Embryonic facial prominence (tissue), 1 donor: ENCODE results near the gene ANK2.

Source experiments
- DNase-seq: peaks from one replicate; pipeline ENCODE4 v3.0.0-alpha.2; 2016; ENCODE audit errors: extremely low spot score

Gene ANK2

DNA sequence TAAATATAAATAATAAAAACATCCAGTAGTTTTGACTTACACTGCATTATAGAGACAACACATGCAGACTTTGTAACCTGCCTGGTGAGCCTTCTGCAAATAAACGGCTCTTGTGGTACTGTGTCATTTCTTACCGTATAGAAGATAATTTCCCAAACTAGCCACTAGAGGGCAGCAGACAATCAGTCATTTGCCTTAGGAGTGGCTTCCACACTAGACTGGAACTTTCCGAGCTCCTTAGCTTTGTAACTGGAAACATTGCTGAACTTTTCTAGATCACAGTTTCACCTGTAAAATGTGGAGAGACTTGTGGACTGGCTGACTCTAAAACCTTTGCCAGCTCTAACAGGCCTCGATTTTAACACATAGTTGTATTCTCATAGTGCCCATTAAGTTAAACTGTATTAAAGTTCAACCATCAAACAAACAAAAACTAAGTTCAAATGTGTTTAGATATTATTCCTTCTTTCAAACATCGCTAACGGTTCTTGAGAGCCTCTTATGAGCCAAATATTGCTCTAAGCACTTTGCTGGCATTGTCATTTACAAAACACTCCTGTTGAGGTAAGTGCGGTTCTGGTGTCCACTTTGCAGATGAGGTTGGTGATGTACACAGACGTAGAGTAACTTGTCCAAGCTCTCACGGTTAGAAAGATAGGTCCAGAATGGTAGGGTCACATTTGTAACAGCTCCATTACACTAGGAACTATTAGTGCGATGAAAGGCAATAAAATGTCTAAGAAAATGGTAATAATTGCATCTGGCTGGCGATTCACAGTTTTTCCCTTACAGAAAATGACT lies 345.5 kb downstream of the ANK2 start:
- DNase-seq = peak; percentile 82

DNA sequence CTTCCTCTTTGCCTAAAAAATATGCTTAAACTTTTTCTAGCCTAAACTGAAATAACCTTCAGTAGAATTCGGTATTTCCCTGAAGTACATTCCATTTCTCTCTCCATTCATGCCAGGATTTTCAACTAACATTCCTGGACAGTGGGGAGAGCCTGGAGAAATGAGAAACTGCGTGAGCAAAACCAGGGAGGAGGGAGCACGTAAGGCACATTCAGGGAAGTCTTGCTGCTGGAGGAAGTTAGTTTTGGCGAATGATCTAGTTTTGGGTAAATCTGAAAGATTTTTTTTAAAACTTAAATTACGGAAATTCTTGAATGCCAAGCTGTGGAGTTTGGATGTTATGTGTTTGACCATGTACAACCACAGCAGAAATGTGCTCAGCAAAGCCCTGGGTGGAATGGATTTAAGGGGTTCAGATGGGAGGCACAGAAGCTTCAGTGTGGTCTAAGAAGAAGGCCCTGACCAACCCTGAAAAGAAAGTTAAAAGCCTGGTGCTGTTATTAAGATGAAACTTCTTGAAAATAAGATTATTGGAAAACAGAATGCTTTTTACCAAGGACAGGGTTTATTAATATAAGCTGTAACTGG lies 347.8 kb downstream of the ANK2 start:
- DNase-seq = peak; percentile 56

DNA sequence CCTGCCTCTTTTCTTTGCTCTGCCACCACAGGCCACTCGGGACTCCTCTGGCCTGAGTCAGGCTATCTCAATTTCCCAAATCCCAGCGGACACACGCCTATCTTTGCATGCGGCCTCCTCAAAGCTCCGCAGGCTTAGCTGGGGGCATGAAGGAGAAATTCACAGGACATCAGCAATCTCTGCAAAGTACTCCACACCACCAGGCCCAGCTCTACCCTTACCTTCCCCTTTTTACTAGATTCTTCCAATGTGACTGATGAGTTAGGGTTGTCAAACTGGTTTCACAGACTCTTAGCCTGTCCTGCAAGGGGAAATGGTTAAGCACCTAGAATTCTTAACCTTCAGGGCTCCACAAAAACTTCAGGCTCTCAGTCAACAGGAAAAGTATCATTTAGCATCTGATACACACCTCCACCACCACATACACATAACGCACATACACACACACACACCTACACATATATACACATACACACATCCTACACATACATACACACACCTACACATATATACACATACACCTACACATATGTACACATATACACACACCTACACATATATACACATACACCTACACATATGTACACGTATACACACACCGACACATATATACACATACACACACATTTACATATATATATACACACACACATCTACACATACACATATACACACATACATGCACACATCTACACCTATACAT lies 349.1 kb downstream of the ANK2 start:
- no peak for DNase-seq

DNA sequence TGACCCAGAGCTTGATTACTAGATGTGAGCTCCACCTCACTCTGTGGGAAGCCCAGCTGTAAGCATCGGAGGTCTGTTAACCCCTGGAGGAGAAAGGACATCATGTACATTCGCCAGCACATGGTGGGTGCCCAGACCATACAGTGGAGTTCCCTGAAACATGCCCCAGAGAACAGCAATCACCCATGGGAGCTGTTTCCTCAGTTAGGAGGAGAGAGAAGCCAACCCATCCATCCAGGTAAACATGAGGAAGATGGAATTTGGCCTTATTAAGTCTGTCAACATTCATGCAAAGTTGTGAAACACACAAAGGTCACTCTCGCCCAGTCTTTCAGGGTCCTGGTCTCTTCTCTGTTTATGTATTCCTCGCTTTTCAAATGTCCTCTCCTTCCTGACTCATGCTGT lies 354.7 kb downstream of the ANK2 start:
- DNase-seq = no peak

DNA sequence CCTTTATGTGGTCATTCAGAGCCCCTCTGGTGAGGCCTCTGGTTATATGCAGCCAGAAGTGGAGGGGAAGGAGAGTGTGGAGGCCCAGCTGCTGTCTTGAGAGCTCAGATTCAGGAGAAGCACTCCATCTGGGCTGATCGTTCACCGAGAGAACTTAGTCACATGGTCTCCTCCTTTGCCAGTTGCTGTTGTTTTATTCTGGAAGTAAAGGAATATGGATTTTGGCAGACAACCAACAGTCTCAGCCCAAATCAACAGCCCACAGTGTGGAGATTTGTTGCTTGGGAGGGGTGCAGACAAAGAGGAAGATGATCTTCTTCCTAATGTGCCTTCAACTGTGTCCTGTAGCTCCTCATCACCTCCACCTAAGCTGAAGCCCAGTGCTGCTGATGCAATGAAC lies 355.4 kb downstream of the ANK2 start:
- no peak for DNase-seq

DNA sequence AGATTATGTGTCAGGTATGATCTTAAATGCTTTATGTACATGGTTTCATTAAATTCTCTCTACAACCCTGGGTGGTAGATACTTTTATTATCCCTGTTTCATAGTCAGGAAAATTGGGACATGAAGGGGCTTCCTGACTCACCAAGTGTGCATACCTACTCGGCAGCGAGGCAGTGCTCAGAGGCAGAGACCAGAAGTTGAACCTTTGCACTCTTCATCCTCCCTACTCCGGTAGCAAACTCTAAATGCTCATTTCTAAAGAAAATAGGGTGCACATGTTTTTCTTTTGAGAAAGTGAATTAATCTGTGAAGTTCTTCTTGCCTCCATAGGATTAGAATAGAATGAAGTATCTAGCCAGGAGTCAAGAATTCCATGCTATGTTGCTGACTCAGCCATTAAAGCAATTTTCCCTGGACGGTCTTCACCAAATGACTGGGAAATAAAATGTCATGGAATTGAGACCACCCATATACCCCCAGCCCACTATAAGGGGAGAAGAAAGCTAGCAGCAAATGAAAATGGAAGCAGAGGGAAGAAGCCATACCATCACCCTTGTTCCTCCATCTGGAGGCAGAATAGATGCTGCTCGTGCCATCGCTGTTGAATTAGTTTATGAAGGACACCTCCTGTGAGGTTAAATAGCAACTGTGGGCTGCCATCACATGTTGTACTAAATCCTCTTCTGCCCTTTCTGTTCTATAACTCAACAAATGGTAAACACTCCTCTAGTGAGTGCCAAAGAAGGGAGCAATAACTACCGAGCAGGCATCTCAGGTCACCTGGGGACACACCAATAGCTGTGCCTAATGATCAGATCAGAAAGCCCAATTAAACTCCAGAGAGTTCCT lies 356.6 kb downstream of the ANK2 start:
- DNase-seq = no peak

DNA sequence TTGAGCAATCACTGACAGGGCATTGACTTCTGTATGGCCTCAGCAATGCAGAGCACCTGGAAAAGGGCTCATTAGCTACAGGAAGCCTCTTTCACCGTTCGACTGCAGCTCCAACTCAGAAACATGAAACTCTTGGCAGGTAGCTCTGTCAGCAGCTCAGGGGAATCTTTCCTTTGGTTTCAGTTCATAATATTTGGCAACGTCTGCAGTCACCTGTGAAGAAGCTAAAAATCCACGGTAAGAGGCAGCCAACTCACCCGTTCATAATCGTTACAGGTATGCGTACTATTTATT lies 357.2 kb downstream of the ANK2 start:
- no peak for DNase-seq

DNA sequence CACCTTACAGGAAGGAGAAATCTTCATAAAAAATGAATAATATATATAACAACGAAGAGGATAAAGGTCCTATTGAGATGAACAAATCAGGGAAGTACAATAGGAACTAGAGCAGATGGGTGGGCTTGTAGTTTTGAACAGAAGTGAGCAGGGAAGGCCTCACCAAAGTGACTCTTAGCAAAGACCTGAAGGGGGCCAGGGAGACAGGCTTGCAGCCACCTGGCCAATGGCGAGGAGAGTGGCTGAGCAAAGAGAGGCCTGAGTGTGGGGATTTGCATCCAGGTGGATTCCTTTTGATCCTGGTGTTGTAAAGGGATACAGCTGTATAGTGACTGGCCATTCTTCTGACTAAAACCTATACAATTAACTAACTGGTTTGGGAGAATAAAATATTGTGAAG lies 358.0 kb downstream of the ANK2 start:
- DNase-seq = no peak

DNA sequence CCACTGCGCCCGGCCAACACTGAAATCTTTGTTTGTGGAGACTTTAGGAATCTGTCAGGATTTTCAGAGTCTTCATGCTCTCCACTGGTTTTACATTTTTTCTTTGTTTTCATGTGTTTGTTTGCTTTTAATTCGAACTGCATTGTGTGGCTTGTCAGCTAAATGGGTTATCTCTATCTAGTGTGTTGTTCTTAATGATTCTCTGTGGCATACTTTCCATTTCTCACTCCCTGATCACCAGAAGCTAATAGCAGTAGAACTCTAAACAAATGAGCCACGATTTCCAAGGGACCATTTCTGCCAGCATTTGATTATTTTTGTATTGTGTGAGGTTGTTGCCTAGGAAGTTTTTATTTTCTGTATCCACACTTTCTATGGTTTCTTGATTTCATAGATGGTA lies 359.7 kb downstream of the ANK2 start:
- no peak for DNase-seq

DNA sequence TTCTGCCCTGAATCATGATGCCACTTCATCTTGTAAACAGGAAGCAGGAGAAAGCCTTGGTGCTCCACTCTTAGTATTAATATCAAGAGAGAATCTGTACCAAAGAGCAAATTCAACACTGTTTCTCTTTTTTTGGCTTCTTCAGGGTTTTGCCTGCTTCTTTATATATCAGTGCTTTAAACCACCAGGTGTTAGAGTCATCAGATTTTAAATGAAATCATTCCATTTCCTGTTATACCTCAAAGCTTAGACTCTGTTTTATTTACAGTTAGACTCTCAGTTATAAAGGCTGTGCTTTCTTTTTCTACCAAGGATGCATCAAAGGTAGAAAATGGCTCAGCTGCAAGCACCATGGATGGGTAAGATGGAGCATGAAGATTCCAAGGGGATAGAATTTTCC lies 361.2 kb downstream of the ANK2 start:
- no peak for DNase-seq

DNA sequence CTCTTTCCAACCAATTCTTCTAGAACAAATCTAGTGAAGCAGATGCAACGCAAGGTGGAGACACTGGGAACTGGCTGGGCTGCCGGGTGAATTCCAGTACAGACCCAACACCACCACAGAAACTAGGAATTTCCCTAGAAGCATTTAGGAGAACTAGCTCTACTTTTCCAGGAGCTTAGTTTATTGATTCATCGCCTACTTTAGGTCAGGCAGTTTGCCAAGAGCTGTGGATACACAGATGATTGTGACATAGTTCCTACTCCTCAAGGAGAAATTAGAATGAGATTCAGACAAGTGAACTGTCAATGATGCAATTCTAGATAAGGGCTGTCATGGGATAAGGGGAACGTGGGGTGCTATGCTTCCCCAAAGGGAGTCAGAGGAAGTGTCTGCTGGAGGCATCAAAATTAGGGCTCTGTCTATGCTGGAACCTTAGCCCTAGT lies 362.1 kb downstream of the ANK2 start:
- DNase-seq = no peak

DNA sequence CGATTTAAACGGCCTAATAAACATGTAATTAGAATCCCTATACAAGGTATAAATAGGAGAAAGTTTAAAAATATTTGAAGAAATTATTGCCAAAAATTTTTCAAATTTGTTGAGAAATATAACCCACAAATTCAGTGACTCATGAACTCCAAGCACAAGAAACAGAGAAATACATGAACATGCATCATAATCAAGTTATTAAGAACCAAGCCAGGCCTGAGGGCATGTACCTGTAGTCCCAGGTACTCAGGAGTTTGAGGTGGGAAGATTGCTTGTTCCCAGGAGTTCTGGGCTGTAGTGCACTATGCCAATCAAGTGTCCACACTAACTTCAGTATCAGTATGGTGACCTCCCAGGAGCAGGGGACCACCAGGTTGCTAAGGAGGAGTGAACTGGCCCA lies 370.2 kb downstream of the ANK2 start:
- no peak for DNase-seq

DNA sequence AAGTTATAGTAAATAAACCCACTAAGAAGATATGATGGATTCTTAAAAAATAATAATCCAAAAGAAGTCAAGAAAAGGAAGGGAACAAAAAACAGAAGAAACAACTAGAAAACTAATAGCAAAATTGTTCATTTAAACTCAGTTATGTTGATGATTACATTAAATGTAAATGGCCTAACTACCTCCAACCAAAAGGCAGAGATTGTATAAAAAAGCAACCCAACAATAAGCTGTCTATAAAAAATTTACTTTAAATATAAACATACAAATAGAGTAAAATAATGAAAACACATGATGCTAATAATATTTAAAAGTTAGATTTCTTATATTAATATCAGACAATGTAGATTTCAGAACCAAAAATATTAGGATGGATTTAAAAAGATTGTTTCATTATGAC lies 371.5 kb downstream of the ANK2 start:
- no peak for DNase-seq

DNA sequence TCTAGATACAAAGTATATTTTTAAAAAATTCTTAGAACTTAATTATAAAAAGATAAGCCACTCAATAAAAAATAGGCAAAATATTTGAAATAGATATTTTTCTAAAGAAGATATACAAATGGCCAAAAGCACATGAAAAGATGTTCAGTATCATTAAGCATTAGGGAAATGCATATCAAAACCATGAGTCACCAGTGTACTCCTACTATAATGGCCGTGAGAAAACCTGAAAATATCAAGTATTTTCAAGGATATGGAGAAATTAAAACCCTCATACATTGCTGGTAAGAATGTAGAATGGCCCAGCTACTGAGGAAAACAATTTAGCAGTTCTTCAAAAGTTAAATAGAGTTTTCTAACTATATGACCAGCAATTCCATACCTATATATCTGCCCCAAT lies 374.2 kb downstream of the ANK2 start:
- no peak for DNase-seq

DNA sequence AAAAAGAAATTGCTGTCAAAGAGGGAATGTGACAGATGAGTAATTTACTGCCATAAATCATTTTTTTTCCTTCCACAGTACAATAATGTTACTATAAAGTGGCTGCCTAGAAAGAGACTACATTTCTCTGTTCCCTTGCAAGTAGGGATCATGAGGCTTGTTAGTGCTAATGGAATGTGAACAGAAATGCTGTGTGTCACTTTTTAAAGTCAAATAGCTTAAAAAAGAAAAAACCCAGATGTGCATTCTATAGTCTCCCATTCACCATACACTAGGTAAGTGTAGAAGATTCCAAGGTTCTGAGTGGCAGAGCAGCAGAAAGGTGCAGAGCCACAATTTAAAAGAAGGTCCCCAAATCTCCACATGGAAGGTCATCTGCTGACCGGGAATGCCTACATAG lies 383.7 kb downstream of the ANK2 start:
- no peak for DNase-seq
